Vagina (tissue), 2 donors: ENCODE results near the gene ZSWIM6. TPM values are rescaled to one million over a fixed set of nuclear protein-coding genes. Genes with fewer than 3 reads are reported as not detected.

Source experiments
- DNase-seq, 2 donors: peaks; one replicate each; pipeline ENCODE4 v3.0.0-alpha.2; 2017; ENCODE audit errors: extremely low spot score in 2 of 2
- H3K27ac ChIP-seq: fragments of 200-600 bp; sonication (generic); one replicate; pipeline ENCODE4 v1.5.1; 2019
- H3K27me3 ChIP-seq: fragments of 200-600 bp; sonication (generic); one replicate; pipeline ENCODE4 v1.5.1; 2019
- H3K36me3 ChIP-seq, 2 donors: fragments of 200-600 bp; sonication (generic); one replicate each; pipeline ENCODE4 v1.5.1; 2017 to 2019
- H3K4me1 ChIP-seq: fragments of 200-600 bp; sonication (generic); one replicate; pipeline ENCODE4 v1.5.1; 2019
- H3K4me3 ChIP-seq, 2 donors: fragments of 200-600 bp; sonication (generic); 1 replicate in 1 of 2; 2 replicates in 1 of 2; pipeline ENCODE4 v1.5.1; 2016 to 2019
- H3K9me3 ChIP-seq: fragments of 200-600 bp; sonication (generic); one replicate; pipeline ENCODE4 v1.5.1; 2019
- POLR2A ChIP-seq, 2 donors: fragments of 450-650 bp; IDR thresholded peaks; one replicate each; pipeline ENCODE4 v1.6.1; 2017; ENCODE audit warnings: antibody characterized with exemption in 2 of 2, mild to moderate bottlenecking in 2 of 2, moderate library complexity in 2 of 2
- POLR2AphosphoS5 ChIP-seq, 2 donors: sonication (generic); formaldehyde crosslinking; IDR thresholded peaks; one replicate each; pipeline ENCODE4 v1.9.0; 2017; ENCODE audit warnings: antibody characterized with exemption in 2 of 2, mild to moderate bottlenecking in 2 of 2, low read depth in 1 of 2; ENCODE audit not compliant: insufficient read depth in 1 of 2
- intact Hi-C: fragments of 100-400 bp; cut with DNase I; formaldehyde crosslinking; loops from one replicate; pipeline ENCODE4 v1.15.1; 2023
- total RNA-seq: library from RNA; depleted of rRNA; stranded (reverse); fragments of >200 nt; gene quantifications from one replicate; pipeline ENCODE4 v1.2.3, GENCODE V29; 2016
- TF ChIP-seq, protein P1 (sequence below), 3 experiments: fragments of 450-650 bp in 2 of 3; fragments of 200-600 bp in 1 of 3; sonication (generic) in 1 of 3; IDR thresholded peaks; one replicate each; pipeline ENCODE4 v1.5.1; 2017 to 2019; ENCODE audit warnings: antibody characterized with exemption in 3 of 3, mild to moderate bottlenecking in 2 of 3, moderate library complexity in 2 of 3

The ZSWIM6 gene
- total RNA-seq, 1 donor from 2014 or later = 16.7 TPM

GRCh38 chr5:61319388-61320146 is 12.5 kb upstream of the ZSWIM6 start:
- TF ChIP-seq POLR2AphosphoS5 (IDR thresholded peaks at IDR 0.05; ENCODE audit: insufficient read depth in 1 of 2, low read depth in 1 of 2) = no peak
- no peak for TF ChIP-seq POLR2A (IDR thresholded peaks at IDR 0.05)
- TF ChIP-seq, protein P1, sequence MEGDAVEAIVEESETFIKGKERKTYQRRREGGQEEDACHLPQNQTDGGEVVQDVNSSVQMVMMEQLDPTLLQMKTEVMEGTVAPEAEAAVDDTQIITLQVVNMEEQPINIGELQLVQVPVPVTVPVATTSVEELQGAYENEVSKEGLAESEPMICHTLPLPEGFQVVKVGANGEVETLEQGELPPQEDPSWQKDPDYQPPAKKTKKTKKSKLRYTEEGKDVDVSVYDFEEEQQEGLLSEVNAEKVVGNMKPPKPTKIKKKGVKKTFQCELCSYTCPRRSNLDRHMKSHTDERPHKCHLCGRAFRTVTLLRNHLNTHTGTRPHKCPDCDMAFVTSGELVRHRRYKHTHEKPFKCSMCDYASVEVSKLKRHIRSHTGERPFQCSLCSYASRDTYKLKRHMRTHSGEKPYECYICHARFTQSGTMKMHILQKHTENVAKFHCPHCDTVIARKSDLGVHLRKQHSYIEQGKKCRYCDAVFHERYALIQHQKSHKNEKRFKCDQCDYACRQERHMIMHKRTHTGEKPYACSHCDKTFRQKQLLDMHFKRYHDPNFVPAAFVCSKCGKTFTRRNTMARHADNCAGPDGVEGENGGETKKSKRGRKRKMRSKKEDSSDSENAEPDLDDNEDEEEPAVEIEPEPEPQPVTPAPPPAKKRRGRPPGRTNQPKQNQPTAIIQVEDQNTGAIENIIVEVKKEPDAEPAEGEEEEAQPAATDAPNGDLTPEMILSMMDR (IDR thresholded peaks at IDR 0.05) = no peak
- Histone ChIP-seq H3K36me3 (no peaks in the 10 kb centered on the region), H3K27me3 (no peaks in the 10 kb centered on the region), H3K9me3 (no peaks in the 10 kb centered on the region), H3K27ac (no peak overlapping the region), H3K4me1 (peaks cover 8% of the 10 kb centered on the region), H3K4me3 (no peak overlapping the region)
- peak in 1 of 2 donors; percentile 47 for DNase-seq
- intact Hi-C loops = no loop called here

DNA sequence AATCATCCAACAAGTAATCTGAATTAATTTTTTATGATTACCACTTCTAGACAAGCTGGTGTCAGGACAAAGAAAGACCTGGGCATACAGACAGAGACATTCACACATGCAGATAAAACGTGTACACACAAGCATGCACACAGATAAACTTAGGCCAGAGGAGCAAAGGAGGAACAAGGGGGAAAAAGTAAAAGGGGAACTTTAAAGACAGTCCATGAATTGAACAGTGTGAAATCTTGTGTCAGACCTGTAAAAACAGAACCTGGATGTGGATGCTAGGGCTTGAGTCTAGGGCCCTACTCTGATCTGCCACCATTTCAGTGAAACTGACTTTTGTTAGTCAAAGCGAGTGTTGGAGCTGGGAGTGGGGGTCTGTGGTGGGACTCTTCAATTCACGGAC is 11.2 kb upstream of the ZSWIM6 start:
- Histone ChIP-seq H3K9me3 (no peaks in the 10 kb centered on the region), H3K36me3 (no peaks in the 10 kb centered on the region), H3K27me3 (no peaks in the 10 kb centered on the region), H3K4me3 (no peak overlapping the region), H3K27ac (no peak overlapping the region), H3K4me1 (peaks cover 8% of the 10 kb centered on the region)
- TF ChIP-seq, protein P1 (IDR thresholded peaks at IDR 0.05) = no peak
- no peak for TF ChIP-seq POLR2AphosphoS5 (IDR thresholded peaks at IDR 0.05; ENCODE audit: insufficient read depth in 1 of 2, low read depth in 1 of 2)
- no peak for TF ChIP-seq POLR2A (IDR thresholded peaks at IDR 0.05)
- intact Hi-C loops = no loop called here
- DNase-seq = no peak

DNA sequence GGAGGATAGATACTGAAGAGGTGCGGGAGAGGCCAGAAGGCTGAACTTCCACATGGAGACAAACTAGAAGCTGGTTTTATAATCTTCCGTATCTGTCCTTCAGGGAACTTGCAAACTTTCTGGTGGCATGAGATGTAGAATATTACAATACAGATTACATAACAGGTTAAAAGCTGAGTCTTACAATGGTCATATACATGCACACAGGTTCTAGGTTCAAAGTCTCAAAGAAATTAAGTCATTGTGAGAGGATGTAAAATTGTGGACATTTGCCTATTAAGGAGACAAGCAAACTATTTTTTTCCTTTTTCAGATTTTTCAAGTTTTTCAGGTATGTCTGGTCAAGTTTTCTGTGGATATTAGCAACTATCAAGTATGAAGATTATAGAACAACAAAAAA is 10.4 kb upstream of the ZSWIM6 start:
- no peak for TF ChIP-seq POLR2AphosphoS5 (IDR thresholded peaks at IDR 0.05; ENCODE audit: insufficient read depth in 1 of 2, low read depth in 1 of 2)
- no peak for TF ChIP-seq POLR2A (IDR thresholded peaks at IDR 0.05)
- TF ChIP-seq, protein P1 (IDR thresholded peaks at IDR 0.05) = no peak
- intact Hi-C loops = no loop called here

DNA sequence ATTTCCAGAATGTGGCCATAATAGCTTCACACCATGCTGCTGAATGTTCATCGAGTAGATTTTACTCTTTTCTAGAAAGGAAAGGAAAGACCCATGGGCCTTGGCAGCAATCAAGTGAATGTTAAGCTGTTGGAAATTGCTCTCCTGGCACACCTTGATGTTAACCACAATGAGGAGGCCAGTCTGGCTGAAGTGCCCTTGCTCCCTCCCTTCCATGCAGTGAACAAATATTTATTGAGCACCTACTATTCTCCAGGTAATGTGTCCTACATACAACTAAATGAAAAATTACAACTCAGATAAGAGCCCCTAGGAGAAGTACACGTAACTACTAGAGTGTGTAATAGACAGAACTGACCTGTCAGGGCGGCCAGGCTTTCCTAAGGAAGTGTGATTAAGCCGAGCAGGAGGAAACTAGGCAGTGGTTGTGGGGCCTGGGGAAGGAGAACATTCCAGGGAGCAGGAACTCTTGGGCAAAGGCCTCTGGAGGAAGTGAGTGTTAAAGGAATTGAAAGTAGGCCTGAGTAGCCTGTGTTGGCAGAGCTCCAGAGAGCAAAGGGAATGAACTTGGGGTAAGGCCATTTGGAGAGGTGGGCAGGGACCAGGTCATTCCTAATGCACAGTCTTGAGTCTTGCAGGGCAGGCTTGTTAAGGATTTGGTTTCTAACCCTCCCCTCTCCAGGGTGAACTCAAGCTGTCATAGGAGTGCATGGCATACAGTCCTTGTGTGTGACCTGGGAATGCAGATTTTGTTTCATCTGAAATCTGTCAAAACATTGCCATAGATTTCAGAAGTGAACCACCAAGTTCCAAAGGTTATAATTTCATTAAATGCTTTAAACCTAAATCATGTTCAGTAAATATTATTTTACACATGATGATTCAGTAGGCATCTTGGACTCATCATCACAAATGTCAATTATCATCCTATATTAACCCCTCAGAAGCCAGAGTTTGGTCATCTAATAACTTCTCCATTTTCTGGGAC is 9.0 kb upstream of the ZSWIM6 start:
- DNase-seq = no peak
- H3K27me3 ChIP-seq = no peaks in the 10 kb centered on the region
- no peak overlapping the region for H3K4me3 ChIP-seq
- intact Hi-C loops = no loop called here
- no peaks in the 10 kb centered on the region for H3K9me3 ChIP-seq
- H3K36me3 ChIP-seq = no peaks in the 10 kb centered on the region
- TF ChIP-seq POLR2AphosphoS5 (IDR thresholded peaks at IDR 0.05; ENCODE audit: insufficient read depth in 1 of 2, low read depth in 1 of 2) (no peak), POLR2A (IDR thresholded peaks at IDR 0.05) (no peak)
- TF ChIP-seq, protein P1 (IDR thresholded peaks at IDR 0.05) = no peak
- H3K4me1 ChIP-seq = peaks cover 8% of the 10 kb centered on the region
- H3K27ac ChIP-seq = no peak overlapping the region

More for the DNA sequence above, 10.4 kb upstream of the ZSWIM6 start:
- Histone ChIP-seq H3K4me1 (peaks cover 8% of the 10 kb centered on the region), H3K27ac (no peak overlapping the region), H3K4me3 (no peak overlapping the region), H3K9me3 (no peaks in the 10 kb centered on the region), H3K27me3 (no peaks in the 10 kb centered on the region), H3K36me3 (no peaks in the 10 kb centered on the region)
- DNase-seq = no peak
